Natural killer cell (primary cell): ENCODE measurements around the gene C11orf21. TPM values are rescaled to one million over a fixed set of nuclear protein-coding genes. Genes with fewer than 3 reads are reported as not detected.

Experiments used
- ATAC-seq, 3 donors: fragments of 150-1000 bp in 2 of 3; fragments of 200-7000 bp in 1 of 3; cut with Tn5 transposase; 1 replicate in 1 of 3; 2 replicates in 2 of 3; pipeline ENCODE4 v1.10.0; 2021; ENCODE audit warnings: mild to moderate bottlenecking in 2 of 3, moderate library complexity in 2 of 3
- DNase-seq, 2 donors: peaks; one replicate each; pipeline versions ENCODE4 v3.0.0 to v3.0.0-alpha.2; 2013 to 2021; ENCODE audit warnings: mixed read lengths in 1 of 2
- H3K27ac ChIP-seq: one replicate; pipeline ENCODE4 v1.5.1; 2013; ENCODE audit warnings: mild to moderate bottlenecking, low read length
- H3K27me3 ChIP-seq: one replicate; pipeline ENCODE4 v1.6.1; 2013; ENCODE audit warnings: low read length; ENCODE audit not compliant: control insufficient read depth, insufficient read depth
- H3K36me3 ChIP-seq: one replicate; pipeline ENCODE4 v1.6.1; 2013; ENCODE audit warnings: low read length; ENCODE audit not compliant: control insufficient read depth, insufficient read depth
- H3K4me1 ChIP-seq: one replicate; pipeline ENCODE4 v1.6.1; 2013; ENCODE audit warnings: low read length; ENCODE audit not compliant: control insufficient read depth, insufficient read depth
- H3K4me3 ChIP-seq: one replicate; pipeline ENCODE4 v1.5.1; 2013; ENCODE audit warnings: low read length
- H3K9me3 ChIP-seq: one replicate; pipeline ENCODE4 v1.6.1; 2013; ENCODE audit warnings: low read length; ENCODE audit not compliant: control insufficient read depth, insufficient read depth
- H3K27ac Mint-ChIP-seq, 2 donors: one replicate each; pipeline ENCODE4 v1.8.0; 2022; ENCODE audit warnings: mild to moderate bottlenecking in 2 of 2, mixed read lengths in 2 of 2, moderate library complexity in 1 of 2
- H3K27me3 Mint-ChIP-seq, 2 donors: one replicate each; pipeline ENCODE4 v1.8.0; 2022; ENCODE audit warnings: low read depth in 2 of 2, mixed read lengths in 2 of 2
- H3K36me3 Mint-ChIP-seq: one replicate; pipeline ENCODE4 v1.8.0; 2022; ENCODE audit warnings: mixed read lengths
- H3K4me1 Mint-ChIP-seq, 2 donors: one replicate each; pipeline ENCODE4 v1.8.0; 2022; ENCODE audit warnings: mixed read lengths in 2 of 2
- H3K4me3 Mint-ChIP-seq: one replicate; pipeline ENCODE4 v1.8.0; 2022; ENCODE audit warnings: mild to moderate bottlenecking, moderate library complexity, mixed read lengths
- H3K9me3 Mint-ChIP-seq, 2 donors: one replicate each; pipeline ENCODE4 v1.8.0; 2022; ENCODE audit warnings: mixed read lengths in 2 of 2
- CTCF ChIP-seq: fragments of 200-600 bp; IDR thresholded peaks from one replicate; pipeline ENCODE4 v1.8.0; 2022; ENCODE audit warnings: antibody characterized with exemption
- WGBS: methylation state at CpG from one replicate; pipeline ENCODE4 v1.1.7; 2013; ENCODE audit warnings: missing lambda C conversion rate; ENCODE audit not compliant: insufficient coverage; 5-methylcytosine and 5-hydroxymethylcytosine counted together
- intact Hi-C: fragments of 100-400 bp; cut with micrococcal nuclease; formaldehyde crosslinking; loops from one replicate; pipeline ENCODE4 v1.14.2; 2022
- total RNA-seq, 4 donors: library from RNA; stranded (reverse); fragments of 120-200 nt in 1 of 4; gene quantifications; one replicate each; pipeline versions ENCODE4 v1.2.3 to v1.2.4, GENCODE V29; 2013 to 2022

Gene C11orf21
- total RNA-seq, 3 donors from 2014 or later (not counting 1 experiment from before 2014, with no cell fraction given) = 227 to 325 (median 237) TPM

DNA sequence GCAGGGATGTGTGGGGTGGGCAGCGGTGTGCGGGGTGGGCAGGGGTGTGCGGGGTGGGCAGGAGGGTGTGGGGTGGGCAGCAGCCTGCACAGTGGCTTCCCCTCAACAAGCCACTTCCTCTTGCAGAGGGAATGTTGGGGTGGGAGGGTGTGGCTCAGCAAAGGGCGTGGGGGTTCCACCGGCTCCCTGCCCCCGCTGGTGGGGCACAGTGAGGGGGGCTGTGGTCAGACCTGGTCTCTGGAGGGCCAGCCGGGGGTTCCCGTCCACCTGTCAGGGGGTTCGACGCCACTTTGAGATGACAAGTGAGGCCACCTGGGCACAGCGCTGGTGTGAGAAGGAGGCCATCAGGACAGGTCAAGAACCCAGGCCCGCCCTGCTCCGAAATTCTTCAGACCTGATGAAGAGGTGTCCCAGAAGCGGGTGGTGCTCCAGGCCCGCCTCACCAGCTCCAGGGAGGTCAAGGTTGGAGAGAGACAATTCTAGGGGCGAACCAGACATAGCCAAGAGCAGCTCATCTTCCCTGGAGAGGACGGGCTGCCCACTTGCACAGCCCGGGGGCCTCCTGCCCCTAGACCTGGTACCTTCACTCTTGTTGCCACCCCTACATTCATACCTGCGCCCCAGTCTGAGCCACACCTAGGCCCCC lies 1.3 kb downstream of the C11orf21 start:
- Histone ChIP-seq H3K27ac (peak overlapping the region; percentile 83), H3K27me3 (no peaks in the 10 kb centered on the region), H3K9me3 (no peaks in the 10 kb centered on the region), H3K4me1 (peaks cover 90% of the 10 kb centered on the region), H3K4me3 (peak overlapping the region; percentile 84), H3K36me3 (peaks cover 45% of the 10 kb centered on the region)
- Mint-ChIP-seq H3K4me1 (peaks cover 22 to 80% of the 10 kb centered on the region in 2 donors), H3K9me3 (no peaks in the 10 kb centered on the region), H3K27me3 (no peaks in the 10 kb centered on the region), H3K36me3 (no peaks in the 10 kb centered on the region), H3K27ac (peak overlapping the region; percentile 86 to 96), H3K4me3 (peak overlapping the region; percentile 98)
- ATAC-seq = peak in 2 of 3 donors; percentile 23 to 47
- 5% methylated on average over 16 of the region's 19 CpGs for whole genome bisulfite sequencing
- DNase-seq = peak in 1 of 2 donors; percentile 56
- TF ChIP-seq CTCF = no peak
- intact Hi-C loops = loop anchor here (2.0 to 5.0 kb wide), 2 partner anchors 33 to 104 kb away; no protein-coding TSS in a partner anchor

- Histone ChIP-seq H3K27ac (peak overlapping the region; percentile 10), H3K9me3 (no peaks in the 10 kb centered on the region), H3K4me3 (peak overlapping the region; percentile 0), H3K36me3 (peaks cover 40% of the 10 kb centered on the region), H3K27me3 (no peaks in the 10 kb centered on the region), H3K4me1 (peaks cover 89% of the 10 kb centered on the region)
- intact Hi-C loops = loop anchor here (2.0 to 5.0 kb wide), 2 partner anchors 32 to 103 kb away; no protein-coding TSS in a partner anchor
- no peaks in the 10 kb centered on the region for H3K36me3 Mint-ChIP-seq
- ATAC-seq = no peak
- H3K9me3 Mint-ChIP-seq = no peaks in the 10 kb centered on the region
- no peaks in the 10 kb centered on the region for H3K27me3 Mint-ChIP-seq
- H3K4me3 Mint-ChIP-seq = peak overlapping the region; percentile 79
- TF ChIP-seq CTCF = no peak
- peak overlapping the region; percentile 45 to 94 for H3K27ac Mint-ChIP-seq
- 63% methylated on average over 10 of the region's 10 CpGs for WGBS
- peak in 1 of 2 donors; percentile 17 for DNase-seq
- H3K4me1 Mint-ChIP-seq = peaks cover 21 to 80% of the 10 kb centered on the region in 2 donors
Measured at GRCh38 chr11:2299773-2300172, 1.9 kb downstream of the C11orf21 start.

GRCh38 chr11:2298795-2299761 lies 2.6 kb downstream of the C11orf21 start:
- TF ChIP-seq CTCF = no peak
- H3K4me3 Mint-ChIP-seq = peak overlapping the region; percentile 79
- intact Hi-C loops = no loop called here
- H3K4me1 Mint-ChIP-seq = peaks cover 25 to 81% of the 10 kb centered on the region in 2 donors
- no peaks in the 10 kb centered on the region for H3K9me3 ChIP-seq
- peak overlapping the region; percentile 0 for H3K4me3 ChIP-seq
- peaks cover 36% of the 10 kb centered on the region for H3K36me3 ChIP-seq
- no peaks in the 10 kb centered on the region for H3K27me3 Mint-ChIP-seq
- H3K27ac ChIP-seq = peak overlapping the region; percentile 10
- H3K4me1 ChIP-seq = peaks cover 89% of the 10 kb centered on the region
- H3K36me3 Mint-ChIP-seq = no peaks in the 10 kb centered on the region
- peak overlapping the region; percentile 45 to 94 for H3K27ac Mint-ChIP-seq
- DNase-seq (peak; percentile 24 to 48), ATAC-seq (peak in 1 of 3 donors; percentile 3)
- H3K27me3 ChIP-seq = no peaks in the 10 kb centered on the region
- WGBS = 80% methylated on average over 18 of the region's 18 CpGs
- H3K9me3 Mint-ChIP-seq = no peaks in the 10 kb centered on the region
